22Rv1 (cell line): ENCODE results near the gene CUX1.

ENCODE experiments used
- H3K27ac ChIP-seq: fragments of 450-650 bp; 2 replicates; pipeline ENCODE4 v1.5.1; 2017
- ZFX ChIP-seq: fragments of 450-650 bp; IDR thresholded peaks from 2 replicates; pipeline ENCODE4 v1.6.1; 2017; ENCODE audit warnings: antibody characterized with exemption, borderline replicate concordance
- TF ChIP-seq, protein P1 (sequence below): fragments of 450-650 bp; IDR thresholded peaks from 2 replicates; pipeline ENCODE4 v1.5.1; 2017; ENCODE audit warnings: mild to moderate bottlenecking

The CUX1 gene

DNA sequence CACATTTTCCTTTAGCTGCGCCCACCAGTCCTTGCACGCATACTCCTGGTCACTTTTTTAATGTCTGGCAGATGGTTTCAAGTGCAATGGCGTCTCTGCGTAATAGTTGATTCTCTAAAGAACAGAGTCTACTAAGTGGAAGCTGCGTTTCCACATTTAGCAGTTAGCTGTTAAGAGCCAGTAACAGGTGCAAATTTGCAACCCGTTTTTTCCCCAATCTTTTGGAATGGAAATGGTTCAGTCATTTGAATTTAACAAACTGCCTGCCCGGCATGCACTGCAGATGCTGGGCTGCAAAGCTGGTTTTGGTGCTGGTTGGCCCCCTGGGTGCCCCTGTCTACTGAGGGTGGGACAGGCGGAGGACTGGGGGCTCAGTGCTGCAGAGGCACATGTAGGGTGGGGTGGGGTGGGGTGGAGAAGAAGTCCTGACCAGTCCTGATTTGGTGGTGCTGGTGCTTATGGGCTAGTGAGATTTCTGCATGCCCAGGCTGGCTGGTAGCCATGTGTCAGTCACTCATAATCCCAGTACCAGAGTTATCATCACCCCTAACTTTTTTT, 43.9 kb downstream of the CUX1 start:
- TF ChIP-seq, protein P1, sequence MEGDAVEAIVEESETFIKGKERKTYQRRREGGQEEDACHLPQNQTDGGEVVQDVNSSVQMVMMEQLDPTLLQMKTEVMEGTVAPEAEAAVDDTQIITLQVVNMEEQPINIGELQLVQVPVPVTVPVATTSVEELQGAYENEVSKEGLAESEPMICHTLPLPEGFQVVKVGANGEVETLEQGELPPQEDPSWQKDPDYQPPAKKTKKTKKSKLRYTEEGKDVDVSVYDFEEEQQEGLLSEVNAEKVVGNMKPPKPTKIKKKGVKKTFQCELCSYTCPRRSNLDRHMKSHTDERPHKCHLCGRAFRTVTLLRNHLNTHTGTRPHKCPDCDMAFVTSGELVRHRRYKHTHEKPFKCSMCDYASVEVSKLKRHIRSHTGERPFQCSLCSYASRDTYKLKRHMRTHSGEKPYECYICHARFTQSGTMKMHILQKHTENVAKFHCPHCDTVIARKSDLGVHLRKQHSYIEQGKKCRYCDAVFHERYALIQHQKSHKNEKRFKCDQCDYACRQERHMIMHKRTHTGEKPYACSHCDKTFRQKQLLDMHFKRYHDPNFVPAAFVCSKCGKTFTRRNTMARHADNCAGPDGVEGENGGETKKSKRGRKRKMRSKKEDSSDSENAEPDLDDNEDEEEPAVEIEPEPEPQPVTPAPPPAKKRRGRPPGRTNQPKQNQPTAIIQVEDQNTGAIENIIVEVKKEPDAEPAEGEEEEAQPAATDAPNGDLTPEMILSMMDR: no peak
- TF ChIP-seq ZFX: no peak
- no peak overlapping the region for H3K27ac ChIP-seq

DNA sequence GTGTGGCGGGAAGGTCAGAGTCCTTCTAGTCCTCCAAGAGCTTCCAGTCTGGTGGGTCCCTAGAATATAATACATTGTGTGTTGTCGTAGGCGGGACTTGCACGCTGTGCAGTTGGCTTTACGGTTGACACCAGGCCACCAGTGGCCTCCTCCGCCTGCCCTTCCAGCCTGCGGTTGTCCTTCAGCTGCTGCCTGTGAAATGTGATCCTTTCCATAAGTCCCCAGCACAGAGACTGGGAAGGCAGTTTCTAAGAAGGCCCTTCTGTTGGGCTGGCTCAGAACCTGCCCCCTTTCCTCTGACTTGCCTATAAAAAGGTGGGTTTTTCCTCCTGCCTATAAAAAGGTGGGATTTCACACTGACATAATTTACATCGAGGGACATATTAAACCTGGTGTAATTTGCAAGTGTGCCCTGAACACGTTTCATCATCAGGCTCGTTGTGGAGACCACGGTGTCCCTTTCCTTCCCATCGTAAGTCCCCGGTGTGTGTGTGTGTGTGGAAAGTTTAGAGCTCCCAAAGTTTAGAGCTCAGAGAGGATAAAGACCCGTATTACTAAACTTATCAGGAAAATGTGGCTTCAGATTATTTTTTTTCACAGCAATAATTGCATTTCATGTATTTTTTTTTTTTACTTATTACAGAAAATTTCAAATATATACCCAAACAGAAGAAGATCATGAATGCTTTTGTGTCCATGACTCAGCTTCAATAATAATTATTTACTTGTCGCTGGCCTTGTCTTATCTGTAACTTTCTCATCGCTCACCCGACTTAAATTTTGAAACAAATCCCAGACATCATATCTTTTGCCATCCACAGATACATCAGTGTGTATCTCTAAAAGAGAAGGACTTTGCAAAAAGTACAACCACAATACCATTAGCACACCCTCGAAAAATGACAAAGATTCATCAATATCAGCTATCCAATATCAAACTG, 45.1 kb downstream of the CUX1 start:
- TF ChIP-seq, protein P1: no peak
- no peak for TF ChIP-seq ZFX
- H3K27ac ChIP-seq: no peak overlapping the region

DNA sequence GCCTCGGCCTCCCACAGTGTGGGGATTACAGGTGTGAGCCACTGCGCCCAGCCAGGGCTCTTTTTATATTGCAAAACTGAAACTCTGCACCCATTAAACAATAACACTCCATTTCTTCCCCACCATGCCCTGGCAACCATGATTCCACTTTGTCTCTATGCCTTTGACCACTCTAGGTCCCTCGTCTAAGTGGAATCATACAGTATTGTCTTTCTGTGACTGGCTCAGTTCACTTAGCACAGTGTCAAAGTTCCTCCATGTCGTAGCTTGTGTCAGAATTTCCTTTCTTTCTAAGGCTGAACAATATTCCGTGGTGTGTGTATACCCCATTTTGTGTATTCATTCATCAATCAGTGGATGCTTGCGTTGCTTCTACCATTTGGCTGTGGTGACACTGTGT, 46.2 kb downstream of the CUX1 start:
- no peak overlapping the region for H3K27ac ChIP-seq
- TF ChIP-seq, protein P1: no peak
- no peak for TF ChIP-seq ZFX

DNA sequence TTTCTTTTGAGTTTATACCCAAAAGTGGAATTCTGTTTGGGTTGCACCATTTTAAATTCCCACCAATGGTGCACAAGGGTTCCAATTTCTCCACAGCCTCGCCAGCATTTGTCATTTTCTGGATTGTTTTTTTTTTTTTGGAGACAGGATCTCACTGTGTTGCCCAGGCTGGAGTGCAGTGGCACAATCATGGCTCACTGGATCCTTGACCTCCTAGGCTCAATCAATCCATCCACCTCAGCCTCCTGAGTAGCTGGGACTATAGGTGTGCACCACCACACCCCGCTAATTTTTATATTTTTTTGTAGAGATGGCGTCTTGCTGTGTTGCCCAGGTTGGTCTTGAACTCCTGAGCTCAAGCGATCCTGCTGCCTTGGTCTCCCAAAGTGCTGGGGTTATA, 46.6 kb downstream of the CUX1 start:
- TF ChIP-seq ZFX: no peak
- TF ChIP-seq, protein P1: no peak
- H3K27ac ChIP-seq: no peak overlapping the region

DNA sequence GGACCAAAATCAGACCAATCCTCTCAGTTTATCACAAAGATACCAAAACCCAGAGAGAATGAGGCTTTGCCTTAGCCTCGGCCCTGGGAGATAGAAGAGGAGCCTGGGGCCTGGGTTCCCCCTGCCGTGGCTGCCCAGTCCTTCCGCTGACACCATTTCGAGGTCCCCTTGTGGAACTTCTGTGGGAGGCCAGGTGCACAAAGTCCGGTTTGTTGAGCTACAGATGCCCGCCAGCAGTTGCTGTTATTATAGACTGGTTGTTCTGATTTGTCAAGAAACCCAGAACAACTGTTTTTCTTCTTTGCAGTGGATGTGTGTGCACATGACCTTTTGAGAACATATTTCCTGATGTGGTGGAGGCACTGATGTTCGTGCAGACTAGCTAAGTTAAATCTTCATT, 47.6 kb downstream of the CUX1 start:
- H3K27ac ChIP-seq: no peak overlapping the region
- no peak for TF ChIP-seq ZFX
- TF ChIP-seq, protein P1: no peak

DNA sequence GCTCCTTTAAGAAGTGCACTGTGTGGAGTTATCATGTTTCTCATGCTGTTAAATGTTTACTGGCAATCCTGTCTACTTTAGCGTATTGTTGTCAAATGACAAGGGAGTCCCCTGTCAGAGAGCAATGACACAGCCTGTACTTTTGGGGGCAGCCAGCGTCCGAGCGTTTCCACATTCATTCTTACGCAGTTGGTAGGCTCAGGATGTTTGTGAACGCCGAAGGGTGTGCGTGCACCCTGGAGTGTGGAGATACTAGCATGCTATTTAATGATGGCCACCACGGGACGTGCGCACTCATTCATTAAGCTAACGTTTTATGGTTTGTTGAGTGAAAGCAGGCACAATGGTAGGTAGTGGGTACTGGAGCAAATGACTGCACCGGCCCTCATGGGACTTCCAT, 48.0 kb downstream of the CUX1 start:
- no peak overlapping the region for H3K27ac ChIP-seq
- TF ChIP-seq, protein P1: no peak
- no peak for TF ChIP-seq ZFX

DNA sequence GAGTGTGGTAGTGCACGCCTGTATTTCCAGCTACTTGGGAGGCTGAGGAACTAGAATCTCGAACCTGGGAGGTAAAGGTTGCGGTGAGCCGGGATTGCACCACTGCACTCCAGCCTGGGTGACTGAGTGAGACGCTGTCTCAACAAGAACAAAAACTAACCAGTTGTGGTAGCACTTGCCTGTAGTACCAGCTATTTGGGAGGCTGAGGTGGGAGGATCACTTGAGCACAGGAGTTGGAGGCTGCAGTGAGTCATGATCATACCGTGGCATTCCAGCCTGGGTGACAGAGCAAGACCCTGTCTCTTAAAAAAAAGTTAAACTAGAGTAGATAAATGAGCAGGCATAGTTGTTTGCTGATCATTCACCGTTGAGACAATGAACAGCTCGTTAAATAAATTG, 48.9 kb downstream of the CUX1 start:
- no peak for TF ChIP-seq ZFX
- TF ChIP-seq, protein P1: no peak
- no peak overlapping the region for H3K27ac ChIP-seq
